Measurements from ENCODE around the gene SIN3B. TPM values are rescaled to one million over a fixed set of nuclear protein-coding genes. Genes with fewer than 3 reads are reported as not detected.

SIN3B gene
- total RNA-seq, 1 experiment from 2014 or later: 23.8 TPM

DNA sequence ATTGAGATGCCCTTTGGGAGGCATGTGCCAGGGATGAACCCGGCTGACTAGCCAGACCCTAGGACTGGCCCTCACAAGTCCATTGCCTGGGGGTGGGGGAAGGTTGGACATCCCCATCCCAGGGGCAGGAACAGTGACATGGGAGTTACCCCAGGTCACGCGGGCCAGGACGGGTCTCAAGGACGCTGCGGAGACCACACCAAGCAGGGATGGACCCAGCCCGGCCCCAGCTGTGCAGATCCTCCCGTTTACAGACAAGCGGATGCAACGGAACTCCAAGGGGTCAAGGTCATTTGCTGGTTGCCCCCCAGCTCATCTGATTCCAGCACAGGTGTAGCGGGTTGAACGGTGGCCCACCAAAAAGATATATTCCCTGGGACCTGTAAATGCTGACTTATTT is 79.6 kb downstream of the SIN3B start:
- DNase-seq (ENCODE audit: low spot score): no peak

DNA sequence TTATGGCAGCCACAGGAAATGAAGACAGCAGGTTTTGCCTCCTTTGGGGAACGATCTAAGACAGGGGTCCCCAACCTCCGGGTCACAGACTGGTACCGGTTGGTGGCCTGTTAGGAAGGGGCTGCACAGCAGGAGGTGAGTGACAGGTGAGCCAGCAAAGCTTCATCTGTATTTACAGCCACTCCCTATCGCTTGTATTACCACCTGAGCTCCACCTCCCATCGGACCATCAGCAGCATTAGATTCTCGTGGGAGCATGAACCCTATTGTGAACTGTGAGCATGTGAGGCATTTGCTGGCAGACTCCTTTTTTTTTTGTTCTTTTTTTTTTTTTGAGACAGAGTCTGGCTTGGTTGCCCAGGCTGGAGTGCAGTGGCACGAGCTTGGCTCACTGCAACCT is 81.8 kb downstream of the SIN3B start:
- DNase-seq (ENCODE audit: low spot score): no peak

DNA sequence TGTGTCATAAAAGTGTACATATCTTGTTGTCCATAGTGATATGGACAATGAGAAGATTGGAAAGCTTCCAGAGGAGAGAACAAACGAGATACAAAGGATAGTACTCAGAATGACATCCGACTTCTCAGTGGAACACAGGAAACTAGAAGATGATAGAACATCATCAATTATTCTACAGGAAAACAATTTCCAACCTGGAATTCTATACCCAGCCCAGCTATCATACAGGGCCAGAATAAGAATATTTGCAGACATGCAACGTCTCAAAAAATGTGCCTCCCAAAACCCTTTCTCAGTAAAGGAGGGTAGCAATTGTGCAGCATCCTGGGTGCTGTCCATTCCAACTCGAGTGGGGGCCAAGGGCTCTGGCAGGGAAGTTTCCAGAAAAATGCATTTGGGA is 83.6 kb downstream of the SIN3B start:
- no peak for DNase-seq (ENCODE audit: low spot score)

DNA sequence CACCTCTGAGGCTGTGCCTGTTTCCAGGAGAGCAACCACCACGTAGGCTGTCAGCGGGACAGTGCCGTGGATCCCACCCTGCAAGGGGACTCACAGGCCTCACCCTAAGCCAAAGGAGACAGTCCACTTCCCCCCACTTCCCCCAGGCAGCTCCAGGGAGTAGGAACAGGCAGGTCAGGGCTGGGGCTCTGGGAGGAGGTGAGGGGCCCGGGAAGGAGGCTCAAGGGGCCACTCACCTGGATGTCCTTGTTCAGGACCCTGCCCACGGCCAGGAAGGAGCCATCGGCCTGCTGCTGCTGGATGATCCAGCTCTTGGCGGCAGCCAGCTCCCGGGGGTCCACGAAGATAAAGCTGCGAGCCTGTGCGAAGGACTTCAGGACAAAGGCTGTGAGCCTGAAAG is 85.2 kb downstream of the SIN3B start:
- DNase-seq (ENCODE audit: low spot score): no peak

DNA sequence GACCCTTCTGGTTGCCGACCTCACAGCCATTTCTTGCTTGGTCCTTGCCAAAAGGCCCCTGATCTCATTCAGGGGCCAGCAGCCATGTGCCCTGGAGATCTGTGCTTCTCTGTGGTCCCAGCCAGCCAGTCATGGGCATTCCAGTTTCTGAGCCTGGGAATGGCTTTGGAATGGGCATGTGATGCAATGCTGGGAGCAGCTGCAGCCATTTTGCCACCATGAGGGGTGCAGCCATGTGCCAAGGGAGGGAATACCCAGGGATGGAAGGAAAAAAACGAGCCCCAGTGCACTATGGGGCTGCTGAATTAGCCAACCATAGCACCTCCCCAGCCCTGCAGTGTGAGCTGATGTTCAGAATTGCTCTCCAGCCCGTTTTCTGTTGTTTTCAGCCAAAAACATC is 85.9 kb downstream of the SIN3B start:
- DNase-seq (ENCODE audit: low spot score): no peak

DNA sequence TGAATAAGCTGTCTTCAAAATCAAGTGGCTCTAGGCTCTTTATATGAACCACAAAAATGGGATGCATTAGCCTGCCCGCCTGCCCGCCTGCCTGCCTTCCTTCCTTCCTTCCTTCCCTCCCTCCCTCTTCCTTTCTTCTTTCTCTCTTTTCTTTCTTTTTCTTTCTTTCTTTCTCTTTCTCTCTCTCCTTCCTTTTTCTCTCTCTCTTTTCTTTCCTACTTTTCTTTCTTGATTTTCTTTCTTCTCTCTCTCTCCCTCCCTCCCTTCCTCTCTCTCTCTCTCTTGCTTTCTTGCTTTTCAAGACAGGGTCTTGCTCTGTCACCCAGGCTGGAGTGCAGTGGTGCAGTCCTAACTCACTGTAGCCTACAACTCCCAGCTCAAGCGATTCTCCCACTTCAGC is 86.5 kb downstream of the SIN3B start:
- no peak for DNase-seq (ENCODE audit: low spot score)

DNA sequence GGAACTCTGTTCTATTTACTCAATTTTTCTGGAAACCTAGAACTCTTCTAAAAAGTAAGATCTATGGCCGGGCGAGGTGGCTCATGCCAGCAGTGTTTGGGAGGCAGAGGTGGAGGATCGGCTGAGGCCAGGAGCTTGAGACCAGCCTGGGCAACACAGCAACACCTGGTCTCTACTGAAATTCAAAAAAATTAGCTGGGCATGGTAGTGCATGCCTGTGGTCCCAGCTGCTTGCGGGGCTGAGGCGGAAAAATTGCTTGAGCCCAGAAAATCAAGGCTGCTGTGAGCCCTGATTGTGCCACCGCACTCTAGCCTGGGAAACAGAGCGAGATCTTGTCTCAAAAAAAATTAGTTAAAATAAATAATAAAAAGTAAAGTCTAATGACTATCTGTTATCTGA is 88.2 kb downstream of the SIN3B start:
- DNase-seq (ENCODE audit: low spot score): no peak

DNA sequence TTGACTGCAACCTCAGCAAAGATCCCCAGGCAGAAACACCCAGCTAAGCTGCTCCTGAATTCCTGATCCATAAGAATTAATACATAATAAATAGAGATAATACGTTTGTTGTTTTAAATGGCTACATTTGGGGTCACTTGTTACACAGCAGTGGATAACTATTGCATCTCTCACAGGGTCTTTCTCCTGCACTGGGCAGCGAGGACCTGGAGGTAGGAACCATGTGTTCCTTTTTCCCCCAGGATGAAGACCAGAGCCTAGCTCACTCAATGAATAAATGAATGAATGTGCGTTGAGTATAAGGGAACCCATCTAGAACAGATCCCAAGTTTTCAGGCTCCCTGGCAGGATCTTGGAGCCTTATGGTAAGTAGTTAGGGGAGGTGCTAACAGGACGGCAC is 90.3 kb downstream of the SIN3B start:
- no peak for DNase-seq (ENCODE audit: low spot score)

DNA sequence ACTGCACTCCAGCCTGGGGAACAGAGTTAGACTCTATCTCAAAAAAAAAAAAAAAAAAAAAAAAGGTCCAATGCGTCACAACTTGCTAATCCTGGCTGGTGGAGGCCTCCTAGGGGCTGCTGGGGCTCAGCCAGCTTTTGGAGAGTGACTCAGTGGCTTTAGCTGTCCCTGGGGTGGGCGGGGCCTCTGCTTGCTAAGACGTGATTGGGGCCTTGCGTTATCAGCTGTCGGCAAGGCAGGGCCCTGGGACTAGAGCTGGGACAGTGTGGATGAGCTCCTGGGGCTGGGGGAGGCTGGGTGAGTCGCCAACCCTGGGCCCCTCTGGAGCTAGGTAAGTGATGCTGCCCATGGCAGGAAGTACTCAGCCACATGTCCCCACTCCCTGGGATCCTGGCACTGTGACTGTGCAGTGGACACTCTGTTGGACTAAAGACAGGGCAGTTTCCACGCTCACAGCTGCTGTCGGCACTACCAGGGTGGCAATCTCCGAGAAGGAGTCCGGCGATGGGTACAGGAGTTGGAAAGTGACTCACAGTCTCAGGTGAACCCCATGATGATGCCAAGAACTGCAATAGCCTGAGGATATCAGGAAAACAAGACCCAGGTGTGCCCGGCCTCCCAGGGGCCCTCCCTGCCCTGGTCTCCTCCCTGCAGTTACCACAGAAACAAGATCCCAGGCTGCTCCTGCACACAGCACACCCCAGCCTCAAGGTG is 91.8 kb downstream of the SIN3B start:
- no peak for DNase-seq (ENCODE audit: low spot score)

DNA sequence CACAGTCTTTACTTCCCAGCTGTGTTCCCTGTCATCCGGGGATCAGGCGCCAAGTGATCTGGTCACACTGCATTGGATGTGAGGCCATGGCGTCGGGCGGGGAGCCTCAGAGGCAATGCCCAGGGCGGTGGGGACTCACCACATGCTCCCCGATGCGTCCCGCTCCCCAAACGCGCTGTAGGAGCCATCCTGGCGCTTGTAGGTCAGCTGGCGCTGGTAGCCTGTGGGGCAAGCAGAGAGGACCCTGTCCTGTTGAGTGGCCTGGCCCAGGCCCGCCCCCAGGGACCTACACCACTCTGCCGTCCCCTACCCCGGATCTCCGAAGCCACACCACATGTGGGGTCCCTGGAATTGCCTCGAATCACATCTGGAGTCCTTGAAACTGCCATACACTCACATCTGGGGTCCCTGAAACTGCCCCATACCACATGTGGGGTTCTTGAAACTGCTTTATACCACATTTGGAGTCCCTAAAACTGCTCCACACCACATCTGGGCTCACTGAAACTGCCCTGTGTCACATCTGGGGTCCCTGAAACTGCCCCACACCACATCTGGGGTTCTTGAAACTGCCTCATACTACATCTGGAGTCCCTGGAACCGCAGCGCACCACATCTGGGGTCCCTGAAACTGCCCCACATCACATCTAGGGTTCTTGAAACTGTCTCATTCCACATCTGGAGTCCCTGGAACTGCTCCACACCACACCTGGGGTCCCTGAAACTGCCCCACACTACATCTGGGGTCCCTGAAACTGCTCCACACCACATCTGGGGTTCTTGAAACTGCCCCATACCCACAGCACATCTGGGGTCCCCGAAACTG is 92.8 kb downstream of the SIN3B start:
- no peak for DNase-seq (ENCODE audit: low spot score)

DNA sequence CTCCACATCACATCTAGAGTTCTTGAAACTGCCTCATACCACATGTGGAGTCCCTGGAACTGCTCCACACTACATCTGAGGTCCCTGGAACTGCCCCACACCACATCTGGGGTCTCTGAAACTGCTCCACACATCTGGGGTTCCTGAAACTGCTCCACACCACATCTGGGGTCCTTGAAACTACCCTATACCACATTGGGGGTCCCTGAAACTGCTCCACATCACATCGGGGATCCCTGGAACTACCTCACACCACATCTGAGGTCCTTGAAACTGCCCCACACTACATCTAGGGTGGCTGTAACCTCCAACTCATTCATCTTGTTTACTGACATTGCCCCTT is 93.4 kb downstream of the SIN3B start:
- DNase-seq (ENCODE audit: low spot score): no peak

DNA sequence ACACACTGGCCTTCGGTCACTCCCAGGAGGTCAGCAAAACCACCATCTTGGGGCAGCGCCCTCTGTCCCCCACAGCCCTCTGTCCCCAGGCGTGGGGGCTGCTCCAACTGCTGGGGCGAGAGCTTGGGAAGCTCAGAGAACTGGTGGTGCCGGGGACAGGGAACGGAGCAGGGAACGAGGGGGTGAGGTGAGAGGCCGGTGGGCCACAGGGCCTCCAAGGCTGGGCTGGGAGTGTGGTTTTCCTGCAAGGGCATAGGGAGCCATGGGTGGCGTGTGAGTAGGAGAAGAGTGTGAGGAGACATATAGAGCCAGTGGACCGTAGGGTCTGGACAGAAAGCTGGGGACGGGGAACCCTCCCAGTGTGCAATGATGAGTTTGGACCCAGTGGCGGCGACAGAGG is 93.8 kb downstream of the SIN3B start:
- DNase-seq (ENCODE audit: low spot score): no peak

DNA sequence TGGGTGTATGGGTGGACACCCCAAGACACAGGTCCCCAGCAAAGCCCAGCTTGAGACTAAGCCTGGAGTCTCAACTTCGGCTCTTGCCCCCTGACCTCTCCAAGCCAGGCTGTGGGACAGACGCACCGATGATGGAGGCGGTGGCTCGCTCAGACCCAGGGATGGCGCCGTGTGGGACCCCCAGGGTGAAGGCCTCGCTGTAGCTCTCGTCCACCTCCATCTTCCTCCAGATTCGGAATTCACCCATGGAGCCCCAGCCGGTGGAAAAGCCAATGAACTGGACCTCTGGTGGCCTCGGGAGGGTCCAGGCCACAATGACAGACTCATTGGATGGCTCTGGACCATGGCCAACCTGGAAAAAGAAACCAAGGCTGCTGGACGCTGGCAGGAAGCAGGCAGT is 98.7 kb downstream of the SIN3B start:
- no peak for DNase-seq (ENCODE audit: low spot score)

DNA sequence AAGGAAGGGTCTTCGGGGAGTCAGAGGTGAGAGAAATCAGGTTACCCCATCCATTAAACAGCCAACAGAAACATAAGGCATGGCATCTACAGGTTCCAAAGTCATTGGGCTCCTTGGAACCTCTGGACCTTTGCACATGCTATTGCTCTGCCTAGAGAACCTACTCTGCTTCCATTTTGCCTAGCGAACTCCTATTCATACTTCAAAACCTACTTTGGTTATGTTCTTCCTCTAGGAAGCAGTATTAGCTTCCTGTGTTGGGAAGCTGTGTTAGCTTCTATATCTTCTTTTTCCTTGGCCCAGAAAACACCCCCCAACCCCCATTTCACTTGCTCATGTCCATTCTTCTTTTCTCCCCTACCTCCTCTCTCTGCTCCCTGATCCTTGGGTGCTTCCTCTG is 99.2 kb downstream of the SIN3B start:
- DNase-seq (ENCODE audit: low spot score): no peak

DNA sequence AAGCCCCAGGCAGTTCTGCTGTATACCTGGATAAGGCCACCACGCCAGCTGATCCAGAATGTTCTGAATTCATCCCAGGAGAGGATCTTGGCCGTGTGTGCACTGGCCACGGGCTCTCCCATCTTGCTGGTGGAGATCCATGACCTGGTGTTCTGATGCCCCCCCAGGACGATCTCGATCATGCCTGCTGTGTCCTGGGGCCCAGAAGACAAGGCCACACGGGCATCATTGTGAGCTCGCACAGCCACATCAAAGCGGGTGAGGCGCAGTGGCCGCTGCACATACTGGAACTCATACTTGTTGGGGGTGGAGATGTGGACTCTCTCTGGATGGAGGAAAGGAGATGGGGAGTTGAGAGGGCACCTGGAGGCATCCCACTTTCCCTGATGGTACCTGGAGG is 99.7 kb downstream of the SIN3B start:
- no peak for DNase-seq (ENCODE audit: low spot score)

Small RNAs within 50 kb of the gene (small RNA-seq; reads per million reads assigned to genes)
- gene AC008737.3 (not detected), gene RN7SL823P (not detected), gene RN7SL835P (not detected)

Other genes starting within 250 kb of the SIN3B start
- gene MED26, start 201.2 kb upstream of the SIN3B start, total RNA-seq (2014; rRNA removed; shearing (Covaris generic)): 9.6 and 12.5 TPM in 2 replicates
- 32.7 and 33.9 TPM in 2 replicates for gene SMIM7, start 169.3 kb upstream of the SIN3B start, total RNA-seq (2014; rRNA removed; shearing (Covaris generic))
- gene TMEM38A, start 168.3 kb upstream of the SIN3B start, total RNA-seq (2014; rRNA removed; shearing (Covaris generic)): 10.1 and 14.2 TPM in 2 replicates
- 0.70 and 0.89 TPM in 2 replicates for gene NWD1, start 109.6 kb upstream of the SIN3B start, total RNA-seq (2014; rRNA removed; shearing (Covaris generic))
- gene F2RL3, start 59.6 kb downstream of the SIN3B start, total RNA-seq (2014; rRNA removed; shearing (Covaris generic)): not detected in 2 replicates
- not detected in 2 replicates for gene CPAMD8, start 197.4 kb downstream of the SIN3B start, total RNA-seq (2014; rRNA removed; shearing (Covaris generic))
- gene HAUS8, start 246.1 kb downstream of the SIN3B start, total RNA-seq (2014; rRNA removed; shearing (Covaris generic)): 9.1 and 11.7 TPM in 2 replicates
- gene MYO9B, start 246.4 kb downstream of the SIN3B start, total RNA-seq (2014; rRNA removed; shearing (Covaris generic)): 63.4 and 67.9 TPM in 2 replicates